ENCODE data around the gene GNB3.

The GNB3 gene

GRCh38 chr12:6824085-6824775 lies 16.5 kb upstream of the GNB3 start:
- no peak for DNase-seq

DNA sequence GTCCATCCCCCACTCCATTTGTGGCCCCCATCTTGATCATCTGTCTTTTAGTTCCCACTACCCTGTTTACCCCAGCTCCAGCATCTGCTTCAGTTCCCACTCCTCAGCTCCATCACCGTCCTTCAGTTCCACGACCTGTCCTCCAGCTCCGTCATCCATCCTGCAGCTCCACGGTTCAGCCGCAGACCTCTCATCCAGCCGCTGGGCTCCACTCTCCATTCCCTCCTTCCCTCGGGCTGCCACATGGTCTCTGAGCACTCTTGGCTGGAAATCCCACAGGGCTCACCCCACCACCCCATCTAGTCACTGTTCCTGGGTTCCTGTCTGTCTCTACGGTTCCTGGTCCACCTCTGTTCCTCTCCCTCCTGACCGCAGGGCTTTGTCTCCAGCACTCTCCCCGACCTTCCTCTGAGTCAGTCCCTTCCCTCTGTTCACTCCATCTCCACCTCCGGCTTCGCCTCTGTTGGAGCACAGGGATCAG lies 15.8 kb upstream of the GNB3 start:
- no peak for DNase-seq

GRCh38 chr12:6825398-6826124 lies 15.2 kb upstream of the GNB3 start:
- peak; percentile 56 for DNase-seq

DNA sequence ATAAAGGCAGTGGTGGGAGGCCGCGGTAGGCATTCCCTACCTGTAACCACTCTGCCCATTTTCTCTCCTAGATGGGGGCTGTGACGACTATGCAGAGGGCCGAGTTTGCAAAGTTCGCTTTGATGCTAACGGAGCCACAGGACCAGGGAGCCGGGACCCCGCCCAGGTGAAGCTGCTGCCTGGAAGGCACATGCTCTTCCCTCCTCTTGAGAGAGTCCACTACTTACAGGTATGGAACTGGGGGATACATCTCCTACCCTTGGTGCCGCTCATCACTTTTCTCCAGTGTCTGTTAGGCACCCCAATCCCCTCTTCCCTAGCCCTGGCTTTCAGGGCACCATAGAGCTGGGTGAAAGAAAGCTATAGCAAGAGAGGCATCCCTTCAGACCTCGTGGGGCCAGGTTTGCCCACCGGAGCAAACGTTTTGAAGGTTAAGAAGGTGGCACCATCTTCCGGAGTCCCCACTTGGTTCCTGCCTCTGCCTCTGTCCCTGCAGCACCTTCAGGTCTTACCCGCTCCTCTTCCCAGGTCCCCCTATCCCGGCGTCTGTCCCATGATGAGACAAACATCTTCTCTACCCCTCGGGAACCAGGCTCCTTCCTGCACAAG lies 14.5 kb upstream of the GNB3 start:
- DNase-seq, result no peak

DNA sequence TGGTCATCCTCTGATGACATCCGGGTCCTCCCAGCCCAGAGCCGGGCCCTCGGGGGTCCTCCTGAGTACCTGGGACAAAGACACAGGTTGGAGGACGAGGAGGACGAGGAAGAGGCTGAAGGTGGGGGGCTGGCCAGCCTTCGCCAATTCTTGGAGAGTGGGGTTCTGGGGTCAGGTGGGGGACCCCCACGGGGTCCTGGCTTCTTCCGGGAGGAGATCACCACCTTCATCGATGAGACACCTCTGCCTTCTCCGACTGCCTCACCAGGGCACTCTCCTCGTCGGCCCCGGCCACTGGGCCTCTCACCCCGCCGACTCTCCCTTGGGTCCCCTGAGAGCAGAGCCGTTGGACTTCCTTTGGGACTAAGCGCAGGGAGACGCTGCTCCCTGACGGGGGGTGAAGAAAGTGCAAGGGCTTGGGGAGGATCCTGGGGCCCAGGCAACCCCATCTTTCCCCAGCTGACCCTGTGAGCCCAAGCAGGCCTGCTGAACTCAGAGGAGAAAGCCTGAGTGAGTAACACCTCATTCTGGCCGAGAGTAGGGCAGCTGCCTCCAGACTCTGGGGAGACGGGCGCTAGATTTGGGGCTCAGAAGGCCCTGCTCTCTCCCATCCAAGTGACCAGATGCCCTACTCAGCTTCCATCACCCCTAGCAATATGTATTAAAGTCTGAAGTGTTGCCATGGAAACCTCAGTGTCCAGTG lies 13.8 kb upstream of the GNB3 start:
- no peak for DNase-seq

- peak; percentile 53 for DNase-seq
Observed at GRCh38 chr12:6827437-6827911, 13.3 kb upstream of the GNB3 start.

- DNase-seq, result peak; percentile 19
Observed at GRCh38 chr12:6827982-6828780, 12.5 kb upstream of the GNB3 start, which contains the start of gene P3H3. TSS of gene P3H3 (plus strand) at chr12:6828407. CDS start at chr12:6828441, 34 bp downstream.

DNA sequence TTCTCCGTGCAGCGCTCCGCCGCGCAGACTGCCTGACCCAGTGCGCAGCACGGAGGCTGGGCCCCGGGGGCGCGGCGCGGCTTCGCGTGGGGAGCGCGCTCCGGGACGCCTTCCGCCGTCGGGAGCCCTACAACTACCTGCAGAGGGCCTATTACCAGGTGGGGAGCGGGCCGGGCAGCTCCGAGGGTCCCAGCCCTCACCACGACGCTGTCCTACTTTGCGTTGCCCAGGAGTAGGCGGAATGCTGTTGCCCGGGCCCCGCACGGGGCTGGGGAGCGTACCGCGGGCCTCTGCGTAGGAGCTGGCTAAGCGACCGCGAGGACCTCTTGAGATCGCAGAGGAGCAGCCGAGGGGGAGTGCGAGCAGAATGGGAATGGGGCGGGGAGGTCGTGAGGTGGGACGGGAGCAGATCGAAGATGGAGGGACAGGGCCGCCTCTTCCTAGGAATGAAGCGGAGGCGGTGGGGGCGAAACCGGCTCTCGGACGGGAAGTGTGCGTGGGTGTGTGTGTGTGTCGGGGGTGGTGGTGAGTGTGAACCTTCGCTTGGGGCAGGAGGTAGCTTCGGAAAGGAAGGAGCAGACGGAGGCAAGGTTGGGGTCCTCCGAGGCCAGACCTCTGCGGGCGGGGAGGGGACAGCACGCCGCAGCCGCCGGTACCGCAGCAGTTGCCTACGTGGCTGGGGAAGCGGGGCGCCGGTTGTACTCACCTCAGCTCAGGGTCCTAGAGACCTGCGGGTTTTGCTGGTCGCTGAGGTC lies 11.8 kb upstream of the GNB3 start:
- DNase-seq, result no peak

DNA sequence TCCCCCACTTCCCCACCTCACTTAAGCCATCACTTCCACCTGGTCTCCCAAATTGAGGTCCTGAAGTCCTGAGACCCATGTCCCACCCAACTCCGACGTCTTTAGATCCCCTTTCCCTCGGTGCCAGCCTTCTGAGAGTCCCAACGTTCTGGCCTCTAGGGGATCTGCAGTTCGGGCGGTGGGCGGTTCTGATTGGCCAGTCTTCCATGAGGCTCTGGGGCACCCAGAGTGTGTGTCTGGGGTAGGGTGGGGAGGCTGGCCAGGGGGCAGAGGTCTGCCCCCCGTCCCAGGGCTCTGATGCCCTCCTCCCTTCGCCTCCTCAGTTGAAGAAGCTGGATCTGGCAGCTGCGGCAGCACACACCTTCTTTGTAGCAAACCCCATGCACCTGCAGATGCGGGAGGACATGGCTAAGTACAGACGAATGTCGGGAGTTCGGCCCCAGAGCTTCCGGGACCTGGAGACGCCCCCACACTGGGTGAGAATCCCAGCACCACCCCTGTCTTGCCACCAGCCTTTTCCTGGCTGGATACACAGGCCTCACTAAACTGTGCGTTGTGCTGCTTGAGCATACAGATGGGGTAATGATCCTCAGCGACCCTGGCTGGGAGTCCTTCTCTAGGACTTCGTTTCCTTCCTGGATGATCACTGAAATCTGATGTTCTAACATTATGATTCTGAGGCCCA lies 11.0 kb upstream of the GNB3 start:
- no peak for DNase-seq

- DNase-seq, result no peak
Observed at GRCh38 chr12:6830286-6830890, 10.3 kb upstream of the GNB3 start.

- no peak for DNase-seq
Observed at GRCh38 chr12:6830999-6831398, 9.7 kb upstream of the GNB3 start.

GRCh38 chr12:6831450-6831995 lies 9.2 kb upstream of the GNB3 start:
- DNase-seq, result no peak

GRCh38 chr12:6832125-6832524 lies 8.6 kb upstream of the GNB3 start:
- no peak for DNase-seq

GRCh38 chr12:6833189-6833890 lies 7.4 kb upstream of the GNB3 start:
- no peak for DNase-seq

- DNase-seq, result no peak
Observed at GRCh38 chr12:6834254-6834653, 6.5 kb upstream of the GNB3 start.

GRCh38 chr12:6834873-6835272 lies 5.9 kb upstream of the GNB3 start:
- DNase-seq, result no peak

DNA sequence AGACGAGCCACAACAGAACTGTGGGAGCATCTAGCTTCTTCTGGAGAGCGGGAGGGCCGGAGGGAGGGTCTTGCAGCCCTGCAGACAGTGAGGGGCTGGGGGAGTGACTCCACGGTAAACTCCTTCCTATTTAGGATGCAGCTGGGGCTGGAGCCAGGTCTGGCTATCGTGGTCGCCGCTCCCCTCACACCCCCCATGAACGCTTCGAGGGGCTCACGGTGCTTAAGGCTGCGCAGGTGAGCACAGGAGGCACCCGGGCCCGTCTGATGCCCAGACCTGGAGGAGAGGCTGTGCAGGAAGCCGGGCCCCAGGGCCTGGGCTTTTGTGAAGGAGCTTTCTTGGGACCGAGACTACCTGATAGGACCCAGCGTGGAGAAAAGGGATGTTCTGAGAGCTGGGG lies 3.9 kb upstream of the GNB3 start:
- no peak for DNase-seq

DNA sequence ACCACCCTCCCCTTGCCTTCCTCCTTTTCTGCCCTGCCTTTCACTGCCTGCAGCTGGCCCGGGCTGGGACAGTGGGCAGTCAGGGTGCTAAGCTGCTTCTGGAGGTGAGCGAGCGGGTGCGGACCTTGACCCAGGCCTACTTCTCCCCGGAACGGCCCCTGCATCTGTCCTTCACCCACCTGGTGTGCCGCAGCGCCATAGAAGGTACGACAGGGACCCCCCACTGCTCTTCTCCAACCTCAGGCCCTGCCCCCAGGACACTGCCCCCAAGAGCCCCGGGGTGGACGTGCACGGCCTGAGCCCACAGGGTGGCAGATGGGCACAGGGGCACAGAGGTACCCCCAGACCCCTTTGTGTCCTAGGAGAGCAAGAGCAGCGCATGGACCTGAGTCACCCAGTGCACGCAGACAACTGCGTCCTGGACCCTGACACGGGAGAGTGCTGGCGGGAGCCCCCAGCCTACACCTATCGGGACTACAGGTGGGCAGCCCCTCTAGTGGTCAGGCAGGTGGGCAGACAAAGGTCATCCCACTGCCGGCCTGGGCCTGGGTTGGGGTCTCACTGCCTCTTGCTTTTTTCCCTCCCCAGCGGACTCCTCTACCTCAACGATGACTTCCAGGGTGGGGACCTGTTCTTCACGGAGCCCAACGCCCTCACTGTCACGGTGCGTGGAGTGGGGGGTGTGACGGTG lies 3.2 kb upstream of the GNB3 start:
- DNase-seq, result no peak

DNA sequence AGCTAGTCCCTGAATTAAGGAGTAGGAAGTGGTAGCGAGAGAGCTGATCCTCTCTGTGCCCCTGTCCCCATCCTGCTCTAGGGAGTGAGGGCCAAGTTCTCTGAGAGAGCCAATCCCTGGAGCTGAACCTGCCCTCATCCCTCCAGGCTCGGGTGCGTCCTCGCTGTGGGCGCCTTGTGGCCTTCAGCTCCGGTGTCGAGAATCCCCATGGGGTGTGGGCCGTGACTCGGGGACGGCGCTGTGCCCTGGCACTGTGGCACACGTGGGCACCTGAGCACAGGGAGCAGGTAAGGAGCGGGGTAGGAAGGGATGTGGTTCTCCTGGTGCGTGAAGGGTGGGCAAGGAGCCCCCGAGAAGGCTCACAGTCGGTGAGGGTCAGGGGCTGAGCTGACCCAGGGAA lies 1.9 kb upstream of the GNB3 start:
- DNase-seq, result no peak

Data from T1000 (cell line).